SK-N-SH treated with all-trans-retinoic acid at 6 μM for 48 hours (cell line): Measurements from ENCODE around the gene CFAP90.

Experiments
- ATAC-seq: fragments of 200-7000 bp; cut with Tn5 transposase; 3 replicates; pipeline ENCODE4 v1.9.1; 2020; ENCODE audit warnings: mild to moderate bottlenecking, moderate library complexity
- ARNTL ChIP-seq: fragments of 450-650 bp; formaldehyde crosslinking; IDR thresholded peaks from 2 replicates; pipeline ENCODE4 v1.5.0; 2020; ENCODE audit warnings: low read depth, mild to moderate bottlenecking, moderate library complexity, borderline replicate concordance
- BACH2 ChIP-seq: fragments of 250-450 bp; sonication (Bioruptor Pico); IDR thresholded peaks from 2 replicates; pipeline ENCODE4 v1.9.0; 2021; ENCODE audit warnings: mild to moderate bottlenecking, borderline replicate concordance
- CREB5 ChIP-seq: fragments of 250-450 bp; sonication (Bioruptor Pico); IDR thresholded peaks from 2 replicates; pipeline ENCODE4 v1.5.1; 2020; ENCODE audit warnings: low read depth, mild to moderate bottlenecking, moderate library complexity
- CSDC2 ChIP-seq: fragments of 250-450 bp; sonication (Bioruptor Pico); IDR thresholded peaks from 2 replicates; pipeline ENCODE4 v1.5.0; 2020; ENCODE audit warnings: mild to moderate bottlenecking, moderate library complexity
- CSRNP3 ChIP-seq: fragments of 250-450 bp; sonication (Bioruptor Pico); IDR thresholded peaks from 2 replicates; pipeline ENCODE4 v1.5.1; 2021; ENCODE audit warnings: mild to moderate bottlenecking, moderate library complexity
- ESRRG ChIP-seq: fragments of 250-450 bp; sonication (Bioruptor Pico); IDR thresholded peaks from 2 replicates; pipeline ENCODE4 v1.6.1; 2021; ENCODE audit warnings: mild to moderate bottlenecking
- GLIS3 ChIP-seq: fragments of 250-450 bp; sonication (Bioruptor Pico); IDR thresholded peaks from 2 replicates; pipeline ENCODE4 v1.5.0; 2020; ENCODE audit warnings: mild to moderate bottlenecking, moderate library complexity
- ISL1 ChIP-seq: fragments of 250-450 bp; sonication (Bioruptor Pico); IDR thresholded peaks from 2 replicates; pipeline ENCODE4 v2.1.2; 2022; ENCODE audit warnings: mild to moderate bottlenecking, moderate library complexity
- OSR1 ChIP-seq: fragments of 250-450 bp; sonication (Bioruptor Pico); IDR thresholded peaks from 2 replicates; pipeline ENCODE4 v1.8.0; 2022; ENCODE audit warnings: moderate library complexity, mild to moderate bottlenecking, inconsistent platforms
- PATZ1 ChIP-seq: fragments of 250-450 bp; sonication (Bioruptor Pico); IDR thresholded peaks from 2 replicates; pipeline ENCODE4 v1.8.0; 2020; ENCODE audit warnings: mild to moderate bottlenecking, moderate library complexity, borderline replicate concordance
- POU6F1 ChIP-seq: fragments of 250-450 bp; sonication (Bioruptor Pico); IDR thresholded peaks from 2 replicates; pipeline ENCODE4 v1.8.0; 2021; ENCODE audit warnings: low read depth, mild to moderate bottlenecking, moderate library complexity, borderline replicate concordance
- PPARA ChIP-seq: fragments of 250-450 bp; sonication (Bioruptor Pico); IDR thresholded peaks from 2 replicates; pipeline ENCODE4 v1.5.0; 2020; ENCODE audit warnings: mild to moderate bottlenecking, borderline replicate concordance
- RARB ChIP-seq: fragments of 250-450 bp; sonication (Bioruptor Pico); IDR thresholded peaks from 2 replicates; pipeline ENCODE4 v1.8.0; 2021; ENCODE audit warnings: mild to moderate bottlenecking, moderate library complexity
- SNAI2 ChIP-seq: fragments of 250-450 bp; sonication (Bioruptor Pico); IDR thresholded peaks from 2 replicates; pipeline ENCODE4 v1.5.0; 2020; ENCODE audit warnings: mild to moderate bottlenecking, moderate library complexity
- TCF4 ChIP-seq: fragments of 250-450 bp; sonication (Bioruptor Pico); IDR thresholded peaks from 2 replicates; pipeline ENCODE4 v1.8.0; 2021; ENCODE audit warnings: mild to moderate bottlenecking, moderate library complexity, borderline replicate concordance
- TOX ChIP-seq: fragments of 250-450 bp; sonication (Bioruptor Pico); IDR thresholded peaks from 2 replicates; pipeline ENCODE4 v1.8.0; 2021; ENCODE audit warnings: mild to moderate bottlenecking, moderate library complexity, borderline replicate concordance
- TSHZ2 ChIP-seq: fragments of 250-450 bp; sonication (Bioruptor Pico); IDR thresholded peaks from 2 replicates; pipeline ENCODE4 v1.5.0; 2020; ENCODE audit warnings: mild to moderate bottlenecking, moderate library complexity
- ZC3H10 ChIP-seq: fragments of 250-450 bp; sonication (Bioruptor Pico); IDR thresholded peaks from 2 replicates; pipeline ENCODE4 v1.5.1; 2021; ENCODE audit warnings: mild to moderate bottlenecking, moderate library complexity
- ZFP3 ChIP-seq: fragments of 250-450 bp; sonication (Bioruptor Pico); IDR thresholded peaks from 2 replicates; pipeline ENCODE4 v1.5.0; 2020; ENCODE audit warnings: mild to moderate bottlenecking, moderate library complexity
- ZFP30 ChIP-seq: fragments of 450-650 bp; formaldehyde crosslinking; IDR thresholded peaks from 2 replicates; pipeline ENCODE4 v1.5.0; 2022; ENCODE audit warnings: mild to moderate bottlenecking, moderate library complexity
- ZNF565 ChIP-seq: fragments of 450-650 bp; formaldehyde crosslinking; conservative IDR thresholded peaks from 2 replicates; pipeline ENCODE4 v1.5.0; 2020; ENCODE audit warnings: low read depth, mild to moderate bottlenecking, moderate library complexity
- ZNF70 ChIP-seq: fragments of 450-650 bp; formaldehyde crosslinking; IDR thresholded peaks from 2 replicates; pipeline ENCODE4 v1.5.0; 2020; ENCODE audit warnings: mild to moderate bottlenecking, moderate library complexity
- ZNF8 ChIP-seq: fragments of 450-650 bp; formaldehyde crosslinking; IDR thresholded peaks from 2 replicates; pipeline ENCODE4 v1.5.0; 2020; ENCODE audit warnings: mild to moderate bottlenecking, moderate library complexity

CFAP90 gene

GRCh38 chr5:7795306-7795705 lies 55.6 kb downstream of the CFAP90 start:
- ATAC-seq, result no peak
- TF ChIP-seq GLIS3 (CRISPR knock-in tag), result no peak
- TF ChIP-seq BACH2 (CRISPR knock-in tag), result no peak
- no peak for TF ChIP-seq ZC3H10 (CRISPR knock-in tag)
- no peak for TF ChIP-seq TOX
- TF ChIP-seq RARB (CRISPR knock-in tag), result no peak
- no peak for TF ChIP-seq CSRNP3 (CRISPR knock-in tag)
- no peak for TF ChIP-seq ZNF565
- no peak for TF ChIP-seq ZFP30 (CRISPR knock-in tag)
- no peak for TF ChIP-seq ZFP3 (CRISPR knock-in tag)
- TF ChIP-seq TSHZ2 (CRISPR knock-in tag), result no peak
- no peak for TF ChIP-seq ZNF70 (CRISPR knock-in tag)

- TF ChIP-seq ZNF70 (CRISPR knock-in tag), result no peak
- TF ChIP-seq CSDC2 (CRISPR knock-in tag), result no peak
- TF ChIP-seq ZNF8 (CRISPR knock-in tag), result no peak
- no peak for TF ChIP-seq ZNF565
- no peak for TF ChIP-seq ZFP3 (CRISPR knock-in tag)
- no peak for TF ChIP-seq CSRNP3 (CRISPR knock-in tag)
- no peak for TF ChIP-seq OSR1 (CRISPR knock-in tag)
- no peak for TF ChIP-seq PPARA
- TF ChIP-seq RARB (CRISPR knock-in tag), result no peak
- no peak for TF ChIP-seq ISL1 (CRISPR knock-in tag)
- TF ChIP-seq ESRRG (CRISPR knock-in tag), result no peak
- no peak for TF ChIP-seq TCF4 (CRISPR knock-in tag)
- no peak for ATAC-seq
These were observed 56.1 kb downstream of the CFAP90 start for GRCh38 chr5:7794823-7795222.

- no peak for ATAC-seq
- TF ChIP-seq PPARA, result no peak
- TF ChIP-seq CSDC2 (CRISPR knock-in tag), result no peak
- no peak for TF ChIP-seq POU6F1
- no peak for TF ChIP-seq ISL1 (CRISPR knock-in tag)
- TF ChIP-seq ZC3H10 (CRISPR knock-in tag), result no peak
- TF ChIP-seq CREB5 (CRISPR knock-in tag), result no peak
- TF ChIP-seq TCF4 (CRISPR knock-in tag), result no peak
- no peak for TF ChIP-seq ZFP30 (CRISPR knock-in tag)
- no peak for TF ChIP-seq ZNF565
- no peak for TF ChIP-seq ARNTL (CRISPR knock-in tag)
- no peak for TF ChIP-seq ESRRG (CRISPR knock-in tag)
- TF ChIP-seq ZFP3 (CRISPR knock-in tag), result no peak
- no peak for TF ChIP-seq PATZ1 (CRISPR knock-in tag)
- TF ChIP-seq ZNF70 (CRISPR knock-in tag), result no peak
- no peak for TF ChIP-seq ZNF8 (CRISPR knock-in tag)
- no peak for TF ChIP-seq OSR1 (CRISPR knock-in tag)
- no peak for TF ChIP-seq TOX
- TF ChIP-seq SNAI2 (CRISPR knock-in tag), result no peak
These were observed 56.6 kb downstream of the CFAP90 start for GRCh38 chr5:7794311-7794710.
